HCT116 (cell line): ENCODE data around the gene RGSL1.

Source experiments
- CTCF ChIP-seq, 3 experiments: fragments of 200-600 bp in 1 of 3; sonication (generic) in 1 of 3; IDR thresholded peaks in 2 of 3; conservative IDR thresholded peaks in 1 of 3; 2 replicates each; pipeline ENCODE4 v1.5.1; 2012 to 2017; ENCODE audit warnings: low read depth in 2 of 3, low read length in 2 of 3, antibody characterized with exemption in 1 of 3, borderline replicate concordance in 1 of 3, control low read depth in 1 of 3, mild to moderate bottlenecking in 1 of 3, mixed read lengths in 1 of 3, mixed run types in 1 of 3, moderate library complexity in 1 of 3; ENCODE audit not compliant: insufficient read depth in 1 of 3
- EZH2 ChIP-seq: fragments of 200-600 bp; sonication (generic); IDR thresholded peaks from 2 replicates; pipeline ENCODE4 v1.6.1; 2017; ENCODE audit warnings: antibody characterized with exemption, mixed run types
- POLR2A ChIP-seq: IDR thresholded peaks from 2 replicates; pipeline ENCODE4 v1.7.0; 2011; ENCODE audit warnings: borderline replicate concordance; ENCODE audit not compliant: insufficient read depth, insufficient read length; ENCODE audit errors: extremely low read depth
- REST ChIP-seq: IDR thresholded peaks from 2 replicates; pipeline ENCODE4 v1.6.1; 2012; ENCODE audit warnings: low read depth
- YY1 ChIP-seq: IDR thresholded peaks from 2 replicates; pipeline ENCODE4 v1.6.1; 2011; ENCODE audit warnings: low read length, low read depth, moderate library complexity, mild to moderate bottlenecking; ENCODE audit not compliant: insufficient replicate concordance; ENCODE audit errors: extremely low read depth

GRCh38 chr1:182488803-182489202 lies 38.9 kb downstream of the RGSL1 start:
- TF ChIP-seq CTCF (IDR thresholded peaks at IDR 0.05 in 2 of 3, conservative IDR thresholded peaks at IDR 0.05 in 1 of 3; ENCODE audit: borderline replicate concordance in 1 of 3, insufficient read depth in 1 of 3, low read depth in 2 of 3, low read length in 2 of 3) (no peak), REST (no peak), EZH2 (no peak), POLR2A (no peak), YY1 (no peak)
